Measurements from ENCODE around the gene TMEM181.

- TF ChIP-seq CTCF (IDR thresholded peaks at IDR 0.05; ENCODE audit: insufficient read depth, low read length): no peak
- TF ChIP-seq POLR2AphosphoS5 (IDR thresholded peaks at IDR 0.05; ENCODE audit: low read depth): no peak
- TF ChIP-seq GABPA (IDR thresholded peaks at IDR 0.05; ENCODE audit: low read depth): no peak
- TF ChIP-seq, protein P1, sequence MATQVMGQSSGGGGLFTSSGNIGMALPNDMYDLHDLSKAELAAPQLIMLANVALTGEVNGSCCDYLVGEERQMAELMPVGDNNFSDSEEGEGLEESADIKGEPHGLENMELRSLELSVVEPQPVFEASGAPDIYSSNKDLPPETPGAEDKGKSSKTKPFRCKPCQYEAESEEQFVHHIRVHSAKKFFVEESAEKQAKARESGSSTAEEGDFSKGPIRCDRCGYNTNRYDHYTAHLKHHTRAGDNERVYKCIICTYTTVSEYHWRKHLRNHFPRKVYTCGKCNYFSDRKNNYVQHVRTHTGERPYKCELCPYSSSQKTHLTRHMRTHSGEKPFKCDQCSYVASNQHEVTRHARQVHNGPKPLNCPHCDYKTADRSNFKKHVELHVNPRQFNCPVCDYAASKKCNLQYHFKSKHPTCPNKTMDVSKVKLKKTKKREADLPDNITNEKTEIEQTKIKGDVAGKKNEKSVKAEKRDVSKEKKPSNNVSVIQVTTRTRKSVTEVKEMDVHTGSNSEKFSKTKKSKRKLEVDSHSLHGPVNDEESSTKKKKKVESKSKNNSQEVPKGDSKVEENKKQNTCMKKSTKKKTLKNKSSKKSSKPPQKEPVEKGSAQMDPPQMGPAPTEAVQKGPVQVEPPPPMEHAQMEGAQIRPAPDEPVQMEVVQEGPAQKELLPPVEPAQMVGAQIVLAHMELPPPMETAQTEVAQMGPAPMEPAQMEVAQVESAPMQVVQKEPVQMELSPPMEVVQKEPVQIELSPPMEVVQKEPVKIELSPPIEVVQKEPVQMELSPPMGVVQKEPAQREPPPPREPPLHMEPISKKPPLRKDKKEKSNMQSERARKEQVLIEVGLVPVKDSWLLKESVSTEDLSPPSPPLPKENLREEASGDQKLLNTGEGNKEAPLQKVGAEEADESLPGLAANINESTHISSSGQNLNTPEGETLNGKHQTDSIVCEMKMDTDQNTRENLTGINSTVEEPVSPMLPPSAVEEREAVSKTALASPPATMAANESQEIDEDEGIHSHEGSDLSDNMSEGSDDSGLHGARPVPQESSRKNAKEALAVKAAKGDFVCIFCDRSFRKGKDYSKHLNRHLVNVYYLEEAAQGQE (IDR thresholded peaks at IDR 0.05; ENCODE audit: insufficient replicate concordance, low read depth): peak; percentile 98
- TF ChIP-seq SPI1 (IDR thresholded peaks at IDR 0.05; ENCODE audit: borderline replicate concordance, low read depth): peak; percentile 34; the same call in 1 of the 2 replicates
These were observed 23.6 kb upstream of the TMEM181 start for GRCh38 chr6:158536084-158536890.

Measured in HL-60 (cell line).